ENCODE results near the gene KIR2DL3.
"Not testable (repeated sequence)": the region's sequence is repeated elsewhere in the genome, so short reads cannot be mapped to it uniquely, and the experiment has no call there.

Gene KIR2DL3

GRCh38 chr19:54738306-54738705 lies at the start of gene KIR2DL3:
KIR2DL3 (plus strand) TSS chr19:54738513; CDS start chr19:54738546, 33 bp downstream.
- not testable (repeated sequence) for DNase-seq

DNA sequence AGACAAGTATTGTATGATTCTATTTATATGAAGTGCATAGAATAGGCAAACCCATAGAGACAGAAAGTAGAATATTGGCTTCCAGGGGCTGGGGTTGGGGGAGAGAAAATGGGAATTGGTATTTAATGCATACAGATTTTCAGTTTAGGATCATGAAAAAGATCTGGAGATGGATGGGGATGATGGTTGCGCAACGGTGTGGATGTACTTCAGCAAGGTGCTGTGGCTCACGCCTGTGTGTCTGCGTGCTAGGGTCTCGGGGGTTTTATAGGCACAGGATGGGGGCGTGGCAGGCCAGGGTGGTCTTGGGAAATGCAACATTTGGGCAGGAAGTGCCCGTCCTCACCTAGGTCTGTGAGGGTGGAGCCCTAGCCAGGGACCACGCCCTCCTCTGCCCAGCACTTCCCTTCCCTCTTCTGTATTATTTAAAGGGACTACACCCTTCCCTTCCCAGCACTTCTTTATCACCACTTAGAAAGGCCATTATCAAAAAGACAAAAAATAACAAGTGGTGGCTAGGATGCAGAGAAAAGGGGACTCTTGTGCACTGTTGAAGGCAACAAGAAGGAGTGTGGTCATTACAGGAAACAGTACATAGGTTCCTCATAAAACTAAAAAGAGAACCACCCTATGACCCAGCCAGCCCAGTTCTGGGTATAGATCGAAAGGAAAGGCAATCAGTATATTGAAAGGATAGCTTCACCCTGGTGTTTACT lies 46.6 kb upstream of the KIR2DL3 start:
- no peak for DNase-seq

DNA sequence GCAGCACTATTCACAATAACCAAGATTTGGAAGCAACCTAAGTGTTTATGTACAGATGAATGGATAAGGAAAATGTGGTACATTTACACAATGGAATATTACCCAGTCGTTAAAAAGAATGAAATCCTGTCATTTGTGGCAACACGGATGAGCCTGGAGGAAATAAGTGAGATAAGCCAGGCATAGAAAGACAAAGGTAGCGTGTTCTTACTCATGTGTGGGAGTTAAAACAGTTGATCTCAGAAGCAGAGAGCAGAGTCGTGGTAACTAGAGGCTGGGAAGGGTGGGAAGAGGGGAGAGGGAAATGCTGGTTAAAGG lies 46.1 kb upstream of the KIR2DL3 start:
- no peak for DNase-seq

GRCh38 chr19:54694648-54695047 lies 43.7 kb upstream of the KIR2DL3 start:
- no peak for DNase-seq

DNA sequence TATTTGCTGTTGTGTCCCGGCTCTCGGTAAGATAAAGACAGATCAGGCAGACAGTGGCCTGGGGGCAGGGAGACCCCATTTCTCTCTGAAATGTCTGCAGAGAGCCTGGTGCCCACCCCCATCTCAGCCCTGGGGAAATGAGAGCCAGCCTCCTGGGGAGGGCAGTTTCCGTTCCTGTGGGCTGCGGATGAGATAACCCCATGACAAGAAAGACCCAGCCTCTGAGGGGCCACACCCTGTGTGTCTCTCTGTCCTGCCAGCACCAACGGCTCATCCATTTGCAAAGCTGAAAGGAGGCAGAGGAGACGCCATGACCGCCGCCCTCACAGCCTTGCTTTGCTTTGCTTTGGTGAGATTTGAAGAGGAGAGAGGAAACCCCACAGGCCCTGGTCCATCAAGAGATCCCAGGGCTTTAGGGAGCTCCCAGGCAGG lies 42.2 kb upstream of the KIR2DL3 start:
- DNase-seq, result no peak

GRCh38 chr19:54696766-54697165 lies 41.5 kb upstream of the KIR2DL3 start:
- no peak for DNase-seq

DNA sequence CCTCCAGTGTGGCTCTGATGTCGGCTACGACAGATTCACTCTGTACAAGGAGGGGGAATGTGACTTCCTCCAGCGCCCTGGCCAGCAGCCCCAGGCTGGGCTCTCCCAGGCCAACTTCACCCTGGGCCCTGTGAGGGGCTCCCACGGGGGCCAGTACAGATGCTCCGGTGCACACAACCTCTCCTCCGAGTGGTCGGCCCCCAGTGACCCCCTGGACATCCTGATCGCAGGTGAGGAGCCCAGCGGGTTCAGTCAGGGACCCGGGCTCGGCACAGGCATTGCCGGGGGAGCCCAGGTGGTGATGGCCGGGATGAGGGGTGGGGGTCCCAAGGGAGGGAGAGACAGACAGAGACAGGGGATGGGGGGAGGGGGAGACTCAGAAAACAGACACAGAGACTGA lies 40.6 kb upstream of the KIR2DL3 start:
- DNase-seq, result not testable (repeated sequence)

- DNase-seq, result no peak
Observed at GRCh38 chr19:54704928-54705327, 33.4 kb upstream of the KIR2DL3 start.

DNA sequence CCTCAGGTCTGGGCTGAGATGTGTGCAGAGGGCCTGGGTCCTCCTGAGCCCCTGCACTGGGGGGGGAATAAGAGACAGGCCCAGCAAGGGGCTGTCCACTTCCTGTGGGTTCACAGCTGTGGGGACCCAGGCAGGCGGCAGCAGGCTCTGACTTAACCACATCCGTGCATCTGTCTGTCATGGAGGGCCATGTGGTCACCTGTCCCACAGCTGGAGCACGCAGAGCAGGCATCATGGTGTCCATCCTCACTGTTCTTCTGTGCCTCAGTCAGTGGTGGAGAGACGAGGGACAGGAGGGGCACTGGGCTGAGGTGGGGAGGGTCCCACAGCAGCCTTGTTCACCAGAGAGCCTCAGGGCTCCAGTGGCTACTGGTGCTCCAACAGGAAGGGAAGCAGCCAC lies 30.4 kb upstream of the KIR2DL3 start:
- no peak for DNase-seq

DNA sequence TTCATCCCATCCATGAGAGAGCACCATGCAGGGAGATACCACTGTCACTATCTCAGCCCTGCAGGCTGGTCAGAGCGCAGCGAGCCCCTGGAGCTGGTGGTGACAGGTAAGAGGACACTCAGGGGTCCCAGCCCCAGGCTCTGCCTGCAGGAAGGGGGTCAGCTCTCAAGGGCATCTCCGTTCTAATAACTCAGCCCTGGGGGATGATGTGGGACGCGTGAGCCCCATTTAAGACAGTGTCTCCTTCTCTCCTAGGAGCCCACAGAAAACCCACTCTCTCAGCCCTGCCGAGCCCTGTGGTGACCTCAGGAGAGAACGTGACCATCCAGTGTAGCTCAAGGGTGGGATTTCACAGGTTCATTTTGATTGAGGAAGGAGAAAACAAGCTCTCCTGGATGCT lies 29.5 kb upstream of the KIR2DL3 start:
- DNase-seq, result no peak

GRCh38 chr19:54709212-54709948 lies 28.9 kb upstream of the KIR2DL3 start:
- DNase-seq, result no peak

DNA sequence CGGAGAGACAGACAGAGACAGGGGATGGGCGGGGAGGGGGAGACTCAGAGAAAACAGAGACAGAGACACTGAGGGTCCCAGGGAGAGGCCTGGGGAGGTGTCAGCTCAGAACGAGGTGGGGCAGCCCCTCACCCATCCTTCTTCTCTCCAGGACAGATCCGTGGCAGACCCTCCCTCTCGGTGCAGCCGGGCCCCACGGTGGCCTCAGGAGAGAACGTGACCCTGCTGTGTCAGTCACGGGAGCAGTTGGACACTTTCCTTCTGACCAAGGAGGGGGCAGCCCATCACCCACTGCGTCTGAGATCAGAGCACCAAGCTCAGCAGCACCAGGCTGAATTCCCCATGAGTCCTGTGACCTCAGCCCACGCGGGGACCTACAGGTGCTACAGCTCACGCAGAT lies 28.4 kb upstream of the KIR2DL3 start:
- DNase-seq, result not testable (repeated sequence)

GRCh38 chr19:54724142-54724541 lies 14.2 kb upstream of the KIR2DL3 start, which contains the start of gene KIR3DL3:
KIR3DL3 (plus strand) TSS chr19:54724442; CDS start chr19:54724497, 55 bp downstream.
- no peak for DNase-seq

- no peak for DNase-seq
Observed at GRCh38 chr19:54724644-54725043, 13.7 kb upstream of the KIR2DL3 start.

DNA sequence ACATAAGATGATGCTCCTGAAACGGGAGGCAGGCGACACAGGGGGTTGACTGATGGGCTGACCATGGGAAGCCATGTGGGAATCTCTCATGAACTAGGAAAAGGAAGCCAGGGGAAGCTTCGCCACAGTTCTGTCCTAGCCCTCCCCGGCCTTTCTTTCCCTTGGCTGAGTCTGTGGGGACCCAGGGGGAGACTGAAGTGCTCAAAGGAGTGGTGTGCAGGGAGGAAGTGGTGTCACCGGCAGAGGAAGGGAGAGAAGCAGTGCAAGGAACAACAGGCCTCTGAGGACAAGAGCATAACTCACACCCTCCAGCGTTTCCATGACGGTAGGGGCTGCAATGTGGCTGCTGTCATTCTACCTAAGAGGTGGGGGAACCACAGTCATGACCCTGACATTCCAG lies 13.0 kb upstream of the KIR2DL3 start:
- DNase-seq, result no peak

GRCh38 chr19:54727562-54727961 lies 10.8 kb upstream of the KIR2DL3 start:
- no peak for DNase-seq

DNA sequence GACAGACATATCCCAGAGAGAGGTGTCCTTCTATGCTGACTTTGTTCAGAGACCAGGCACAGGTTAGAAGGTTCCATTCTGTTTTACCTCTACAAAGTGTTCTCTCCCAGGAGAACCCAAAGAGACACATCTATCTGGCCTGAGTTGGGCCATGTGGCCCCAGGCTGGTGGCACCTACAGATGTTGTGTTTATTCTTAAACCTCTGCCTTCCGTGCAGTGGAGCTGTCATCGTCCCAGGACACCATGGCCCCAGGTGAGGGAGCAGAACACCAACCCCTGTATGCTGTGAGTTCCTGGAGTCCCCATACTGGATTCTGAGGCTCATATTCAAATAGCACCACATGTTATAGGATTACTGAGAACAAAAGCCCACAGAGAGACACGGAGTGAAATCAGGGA lies 10.1 kb upstream of the KIR2DL3 start:
- no peak for DNase-seq

DNA sequence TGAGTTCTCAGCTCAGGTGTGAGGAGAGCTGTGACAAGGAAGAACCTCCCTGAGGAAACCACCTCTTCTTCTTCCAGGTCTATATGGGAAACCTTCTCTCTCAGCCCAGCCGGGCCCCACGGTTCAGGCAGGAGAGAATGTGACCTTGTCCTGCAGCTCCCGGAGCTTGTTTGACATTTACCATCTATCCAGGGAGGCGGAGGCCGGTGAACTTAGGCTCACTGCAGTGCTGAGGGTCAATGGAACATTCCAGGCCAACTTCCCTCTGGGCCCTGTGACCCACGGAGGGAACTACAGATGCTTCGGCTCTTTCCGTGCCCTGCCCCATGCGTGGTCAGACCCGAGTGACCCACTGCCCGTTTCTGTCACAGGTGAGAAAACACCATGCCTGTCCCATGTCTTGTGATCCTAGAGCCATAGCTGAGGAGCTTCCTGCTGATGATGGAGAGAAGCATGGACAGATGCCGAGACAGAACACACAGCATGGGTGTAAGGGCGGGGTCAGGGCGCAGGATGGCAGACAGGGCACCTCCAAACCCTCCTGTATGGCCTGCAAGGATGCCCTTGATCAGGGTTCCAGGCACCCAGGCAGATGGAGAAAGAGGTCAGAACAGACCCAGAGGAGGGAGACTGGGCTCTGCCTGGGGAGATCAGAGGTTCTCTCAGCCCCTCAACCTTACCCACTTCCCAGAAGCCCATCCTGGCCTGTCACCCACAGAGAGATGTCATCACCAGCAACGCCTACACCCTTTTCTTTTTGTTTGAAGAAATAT lies 8.7 kb upstream of the KIR2DL3 start:
- no peak for DNase-seq

DNA sequence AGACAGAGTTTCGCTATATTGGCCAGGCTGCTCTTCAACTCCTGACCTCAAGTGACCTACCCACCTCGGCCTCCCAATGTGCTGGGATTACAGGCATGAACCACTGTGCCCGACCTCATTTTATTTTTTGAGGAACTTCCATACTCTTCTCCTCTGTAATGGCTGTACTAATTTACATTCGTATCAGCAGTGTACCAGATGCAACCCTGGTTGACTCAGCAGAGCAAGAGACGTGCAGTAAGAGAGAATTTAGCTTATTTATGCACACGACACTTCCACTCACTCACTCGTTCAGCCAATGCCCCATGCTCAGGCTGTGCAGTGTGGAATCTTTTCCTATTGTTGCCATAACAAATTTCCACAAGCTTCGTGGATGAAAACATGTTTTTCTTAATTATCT lies 7.1 kb upstream of the KIR2DL3 start:
- no peak for DNase-seq

DNA sequence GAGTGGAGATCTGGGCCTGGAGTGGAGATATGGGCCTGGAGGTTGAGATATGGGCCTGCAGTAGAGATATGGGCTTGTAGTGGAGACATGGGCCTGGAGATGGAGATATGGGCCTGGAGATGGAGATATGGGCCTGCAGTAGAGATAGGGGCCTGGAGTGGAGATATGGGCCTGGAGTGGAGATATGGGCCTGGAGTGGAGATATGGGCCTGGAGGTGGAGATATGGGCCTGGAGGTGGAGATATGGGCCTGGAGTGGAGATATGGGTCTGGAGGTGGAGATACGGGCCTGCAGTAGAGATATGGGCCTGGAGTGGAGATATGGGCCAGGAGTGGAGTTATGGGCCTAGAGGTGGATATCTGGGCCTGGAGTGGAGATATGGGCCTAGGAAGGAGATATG lies 402 bp downstream of the KIR2DL3 start:
- DNase-seq, result no peak

DNA sequence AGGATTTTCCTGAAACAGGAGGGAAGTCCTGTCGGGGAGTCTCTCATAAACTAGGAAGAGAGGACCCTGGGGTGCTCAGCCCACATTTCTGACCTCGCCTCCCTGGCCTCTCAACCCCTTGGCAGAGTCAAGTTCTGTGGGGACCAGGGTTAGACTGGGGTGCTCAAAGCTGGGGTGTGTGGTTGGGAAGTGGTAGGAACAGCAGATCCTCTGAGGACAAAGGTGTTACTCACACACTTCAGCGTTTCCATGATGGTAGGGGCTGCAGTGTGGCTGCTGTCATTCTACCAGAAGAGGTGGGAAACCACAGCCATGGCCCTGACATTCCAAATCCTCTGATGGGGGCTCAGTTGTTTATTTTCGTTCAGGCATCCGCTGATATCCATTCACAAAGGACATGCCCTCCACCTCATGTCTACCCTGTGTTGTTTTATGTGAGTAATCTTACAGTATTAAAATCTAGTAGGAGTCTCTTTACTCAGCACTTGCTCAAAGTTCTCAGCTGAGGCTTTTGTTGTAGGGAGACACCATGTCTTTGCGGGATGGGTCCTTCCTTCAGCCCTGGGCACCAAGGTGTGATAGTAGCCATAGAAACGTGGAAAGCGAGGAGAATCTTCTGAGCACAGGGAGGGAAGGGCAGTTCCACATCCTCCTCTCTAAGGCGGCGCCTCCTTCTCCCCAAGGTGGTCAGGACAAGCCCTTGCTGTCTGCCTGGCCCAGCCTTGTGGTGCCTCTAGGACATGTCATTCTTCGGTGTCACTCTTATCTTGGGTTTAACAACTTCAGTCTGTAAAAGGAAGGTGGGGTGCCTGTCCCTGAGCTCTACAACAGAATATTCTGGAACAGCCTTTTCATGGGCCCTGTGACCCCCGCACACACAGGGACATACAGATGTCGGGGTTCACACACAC lies 1.5 kb downstream of the KIR2DL3 start:
- DNase-seq, result no peak

DNA sequence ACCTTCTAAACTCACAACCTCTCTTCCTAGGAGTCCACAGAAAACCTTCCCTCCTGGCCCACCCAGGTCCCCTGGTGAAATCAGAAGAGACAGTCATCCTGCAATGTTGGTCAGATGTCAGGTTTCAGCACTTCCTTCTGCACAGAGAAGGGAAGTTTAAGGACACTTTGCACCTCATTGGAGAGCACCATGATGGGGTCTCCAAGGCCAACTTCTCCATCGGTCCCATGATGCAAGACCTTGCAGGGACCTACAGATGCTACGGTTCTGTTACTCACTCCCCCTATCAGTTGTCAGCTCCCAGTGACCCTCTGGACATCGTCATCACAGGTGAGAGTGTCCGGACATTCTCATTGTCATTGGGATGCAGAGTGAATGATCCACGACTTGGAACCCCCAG lies 3.6 kb downstream of the KIR2DL3 start:
- not testable (repeated sequence) for DNase-seq

GRCh38 chr19:54744080-54744479 lies 5.8 kb downstream of the KIR2DL3 start:
- not testable (repeated sequence) for DNase-seq
